ENCODE results near the gene RASAL3. TPM values are rescaled to one million over a fixed set of nuclear protein-coding genes. Genes with fewer than 3 reads are reported as not detected.

The RASAL3 gene
- total and polyA plus RNA-seq, 2 of the 8 experiments (the other 6 are each of a cell fraction or from before 2014, with no cell fraction given): 0.19 to 0.63 TPM

DNA sequence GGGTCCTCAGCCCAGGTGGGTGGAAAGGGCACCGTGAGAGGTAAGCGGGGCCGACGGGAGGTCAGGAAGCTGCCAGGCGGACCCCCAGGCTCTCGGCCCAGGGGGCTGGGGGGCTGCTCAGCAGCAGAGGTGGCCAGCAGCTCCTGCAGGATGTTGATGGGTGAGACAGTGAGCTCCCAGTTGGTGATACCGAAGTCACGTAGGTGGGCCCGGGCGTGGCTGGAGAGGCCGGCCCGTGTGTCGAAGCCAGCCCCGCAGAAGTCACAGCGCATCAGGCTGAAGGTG, 27.6 kb downstream of the RASAL3 start:
- no peaks in the 10 kb centered on the region for H3K9me3 ChIP-seq (ENCODE audit: insufficient read depth in 2 of 2, low read depth in 1 of 2, low read length in 1 of 2)
- no peak overlapping the region for H2BK5ac ChIP-seq (ENCODE audit: low read depth, low read length)
- H2BK20ac ChIP-seq (ENCODE audit: low read length): no peak overlapping the region
- H4K8ac ChIP-seq (ENCODE audit: extremely low read depth, insufficient read depth, low read length): no peak overlapping the region
- H2BK15ac ChIP-seq (ENCODE audit: low read length): no peak overlapping the region
- H3K9ac ChIP-seq (replicated peaks in 1 of 4; ENCODE audit: extremely low read depth in 1 of 4, low read depth in 3 of 4, low read length in 3 of 4): no peak overlapping the region
- H3K4ac ChIP-seq (replicated peaks; ENCODE audit: insufficient read length, low read depth, low read length): no peak overlapping the region
- WGBS, 2 experiments (ENCODE audit: extremely low coverage in 1 of 2, insufficient coverage in 1 of 2, insufficient read length in 1 of 2, insufficient replicate concordance in 2 of 2, low coverage in 1 of 2, low lambda C conversion rate in 2 of 2, missing lambda C conversion rate in 1 of 2): 90% methylated on average over 15 of the region's 15 CpGs; no CpG with 5 or more reads in 1 of the 2 experiments
- H3K27ac ChIP-seq (ENCODE audit: low read depth, low read length): no peak overlapping the region
- ChIA-PET POLR2A (ENCODE audit: partially characterized antibody) (interaction anchor here (0.6 to 5.3 kb wide), 4 partner anchors 11 to 204 kb away, joined by 3 to 58 read pairs (median 9); partner anchors contain the start of genes AKAP8L and EPHX3), CTCF (ENCODE audit: partially characterized antibody) (interaction anchor here (0.6 to 7.5 kb wide), 3 partner anchors 17 to 89 kb away, joined by 3 to 48 read pairs (median 3); partner anchors contain the start of gene AKAP8L)
- H4K91ac ChIP-seq (replicated peaks; ENCODE audit: insufficient read length, low read length): no peak overlapping the region
- H3K18ac ChIP-seq (ENCODE audit: extremely low read depth, low read length): no peak overlapping the region
- no peak overlapping the region for H3K14ac ChIP-seq (ENCODE audit: insufficient read length)
- DNase-seq (ENCODE audit: low read depth in 1 of 2, low spot score in 2 of 2) (no peak), FAIRE-seq (no peak)
- peaks cover under 1 to 3% of the 10 kb centered on the region in 2 experiments for H4K20me1 ChIP-seq (replicated peaks in 1 of 2; ENCODE audit: control insufficient read depth in 1 of 2, insufficient read depth in 2 of 2, low read length in 2 of 2)
- no peak overlapping the region for H3K56ac ChIP-seq (replicated peaks; ENCODE audit: insufficient read length, low read depth, low read length)
- H2AFZ ChIP-seq (ENCODE audit: low read length): no peak overlapping the region
- H3K4me2 ChIP-seq (ENCODE audit: insufficient read depth in 1 of 2, low read depth in 2 of 2, low read length in 2 of 2): no peak overlapping the region
- no peaks in the 10 kb centered on the region for H3K36me3 ChIP-seq (ENCODE audit: control insufficient read depth in 2 of 4, insufficient read depth in 4 of 4, low read length in 3 of 4)
- no peak overlapping the region for H4K5ac ChIP-seq (ENCODE audit: insufficient read length, low read depth, low read length)
- H3K79me2 ChIP-seq (ENCODE audit: control insufficient read depth in 1 of 2, insufficient read depth in 2 of 2, low read length in 2 of 2): peaks cover 0 to 4% of the 10 kb centered on the region in 2 experiments; a peak in 2 of 4 replicates
- no peak overlapping the region for H2BK120ac ChIP-seq (replicated peaks; ENCODE audit: low read depth, low read length)
- no peak overlapping the region for H3K23ac ChIP-seq (ENCODE audit: insufficient read length)
- no peak overlapping the region for H2AK5ac ChIP-seq (ENCODE audit: low read depth, low read length)
- no peaks in the 10 kb centered on the region for H3K79me1 ChIP-seq (ENCODE audit: low read depth, low read length)
- peaks cover 0 to 5% (median 3%) of the 10 kb centered on the region in 4 experiments; a peak in 6 of 7 replicates for H3K4me1 ChIP-seq (replicated peaks in 1 of 4; ENCODE audit: control insufficient read depth in 3 of 4, insufficient read depth in 4 of 4, low read length in 3 of 4)
- no peaks in the 10 kb centered on the region for H3K27me3 ChIP-seq (replicated peaks in 1 of 4; ENCODE audit: control insufficient read depth in 3 of 4, extremely low read depth in 1 of 4, insufficient read depth in 3 of 4, low read length in 3 of 4)
- peaks cover 9% of the 10 kb centered on the region for H3K23me2 ChIP-seq (ENCODE audit: low read depth, low read length)
- H2BK12ac ChIP-seq (ENCODE audit: low read depth, low read length): no peak overlapping the region
- H3K4me3 ChIP-seq (ENCODE audit: extremely low read depth in 1 of 4, insufficient read depth in 2 of 4, low read depth in 3 of 4, low read length in 4 of 4): no peak overlapping the region
- TF ChIP-seq, protein P1, sequence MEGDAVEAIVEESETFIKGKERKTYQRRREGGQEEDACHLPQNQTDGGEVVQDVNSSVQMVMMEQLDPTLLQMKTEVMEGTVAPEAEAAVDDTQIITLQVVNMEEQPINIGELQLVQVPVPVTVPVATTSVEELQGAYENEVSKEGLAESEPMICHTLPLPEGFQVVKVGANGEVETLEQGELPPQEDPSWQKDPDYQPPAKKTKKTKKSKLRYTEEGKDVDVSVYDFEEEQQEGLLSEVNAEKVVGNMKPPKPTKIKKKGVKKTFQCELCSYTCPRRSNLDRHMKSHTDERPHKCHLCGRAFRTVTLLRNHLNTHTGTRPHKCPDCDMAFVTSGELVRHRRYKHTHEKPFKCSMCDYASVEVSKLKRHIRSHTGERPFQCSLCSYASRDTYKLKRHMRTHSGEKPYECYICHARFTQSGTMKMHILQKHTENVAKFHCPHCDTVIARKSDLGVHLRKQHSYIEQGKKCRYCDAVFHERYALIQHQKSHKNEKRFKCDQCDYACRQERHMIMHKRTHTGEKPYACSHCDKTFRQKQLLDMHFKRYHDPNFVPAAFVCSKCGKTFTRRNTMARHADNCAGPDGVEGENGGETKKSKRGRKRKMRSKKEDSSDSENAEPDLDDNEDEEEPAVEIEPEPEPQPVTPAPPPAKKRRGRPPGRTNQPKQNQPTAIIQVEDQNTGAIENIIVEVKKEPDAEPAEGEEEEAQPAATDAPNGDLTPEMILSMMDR (IDR thresholded peaks at IDR 0.05; ENCODE audit: control extremely low read depth in 1 of 3, insufficient read depth in 1 of 3, low read depth in 1 of 3, low read length in 3 of 3): no peak
- TF ChIP-seq CEBPB (IDR thresholded peaks at IDR 0.05; ENCODE audit: low read depth, low read length): no peak
- no peak for TF ChIP-seq RBBP5 (IDR thresholded peaks at IDR 0.05; ENCODE audit: borderline replicate concordance, low read depth, low read length)
- no peak for TF ChIP-seq CBX8 (IDR thresholded peaks at IDR 0.05; ENCODE audit: borderline replicate concordance, low read depth, low read length)

Measured in H1 (cell line).